Nephron (organoid): Measurements from ENCODE around the gene MIB1.

Source experiments
- H3K27ac Mint-ChIP-seq, 3 experiments: 2 replicates each; pipeline ENCODE4 v1.8.0; 2020; ENCODE audit warnings: mixed read lengths in 3 of 3, mild to moderate bottlenecking in 2 of 3, moderate library complexity in 1 of 3
- H3K27me3 Mint-ChIP-seq: 2 replicates; pipeline ENCODE4 v1.8.0; 2021; ENCODE audit warnings: low read depth, mild to moderate bottlenecking, moderate library complexity, mixed read lengths
- H3K36me3 Mint-ChIP-seq: 2 replicates; pipeline ENCODE4 v1.8.0; 2020; ENCODE audit warnings: low read depth, mixed read lengths
- H3K4me1 Mint-ChIP-seq: 2 replicates; pipeline ENCODE4 v1.8.0; 2020; ENCODE audit warnings: mixed read lengths
- H3K4me3 Mint-ChIP-seq, 3 experiments: 2 replicates each; pipeline ENCODE4 v1.8.0; 2020; ENCODE audit warnings: mild to moderate bottlenecking in 3 of 3, mixed read lengths in 3 of 3, moderate library complexity in 2 of 3
- H3K9me3 Mint-ChIP-seq: 2 replicates; pipeline ENCODE4 v1.8.0; 2020; ENCODE audit warnings: mixed read lengths
- CTCF ChIP-seq, 3 experiments: fragments of 200-600 bp; sonication (generic); IDR thresholded peaks; one replicate each; pipeline ENCODE4 v1.5.0; 2021; ENCODE audit warnings: antibody characterized with exemption in 3 of 3; ENCODE audit not compliant: unreplicated experiment in 3 of 3

The MIB1 gene

GRCh38 chr18:21826641-21827302 lies 86.2 kb downstream of the MIB1 start:
- no peaks in the 10 kb centered on the region for H3K27me3 Mint-ChIP-seq
- H3K9me3 Mint-ChIP-seq, result no peaks in the 10 kb centered on the region
- H3K27ac Mint-ChIP-seq, result peak overlapping the region; percentile 9 to 59 (median 31)
- H3K36me3 Mint-ChIP-seq, result peaks cover 9% of the 10 kb centered on the region
- H3K4me1 Mint-ChIP-seq, result peaks cover 31% of the 10 kb centered on the region
- no peak for TF ChIP-seq CTCF (IDR thresholded peaks at IDR 0.05; ENCODE audit: unreplicated experiment in 3 of 3)
- peak overlapping the region in 2 of 3 experiments; percentile 45 to 77 for H3K4me3 Mint-ChIP-seq

GRCh38 chr18:21830532-21830931 lies 89.9 kb downstream of the MIB1 start:
- no peak for TF ChIP-seq CTCF (IDR thresholded peaks at IDR 0.05; ENCODE audit: unreplicated experiment in 3 of 3)
- Mint-ChIP-seq H3K27me3 (no peaks in the 10 kb centered on the region), H3K36me3 (peaks cover 12% of the 10 kb centered on the region), H3K27ac (peak overlapping the region in 2 of 3 experiments; percentile 71 to 89), H3K4me1 (peaks cover 51% of the 10 kb centered on the region), H3K4me3 (peak overlapping the region; percentile 45 to 89 (median 76)), H3K9me3 (no peaks in the 10 kb centered on the region)

GRCh38 chr18:21831413-21831831 lies 90.8 kb downstream of the MIB1 start:
- TF ChIP-seq CTCF (IDR thresholded peaks at IDR 0.05; ENCODE audit: unreplicated experiment in 3 of 3), result no peak
- peaks cover 42% of the 10 kb centered on the region for H3K4me1 Mint-ChIP-seq
- peak overlapping the region; percentile 54 to 89 (median 76) for H3K4me3 Mint-ChIP-seq
- no peaks in the 10 kb centered on the region for H3K27me3 Mint-ChIP-seq
- H3K27ac Mint-ChIP-seq, result peak overlapping the region; percentile 67 to 89 (median 71)
- peaks cover 12% of the 10 kb centered on the region for H3K36me3 Mint-ChIP-seq
- H3K9me3 Mint-ChIP-seq, result no peaks in the 10 kb centered on the region

GRCh38 chr18:21833604-21834298 lies 93.2 kb downstream of the MIB1 start:
- Mint-ChIP-seq H3K9me3 (no peaks in the 10 kb centered on the region), H3K36me3 (peaks cover 19% of the 10 kb centered on the region), H3K27me3 (no peaks in the 10 kb centered on the region), H3K4me1 (peaks cover 37% of the 10 kb centered on the region), H3K27ac (peak overlapping the region in 2 of 3 experiments; percentile 3 to 26), H3K4me3 (no peak overlapping the region)
- no peak for TF ChIP-seq CTCF (IDR thresholded peaks at IDR 0.05; ENCODE audit: unreplicated experiment in 3 of 3)

- Mint-ChIP-seq H3K27ac (peak overlapping the region in 2 of 3 experiments; percentile 6 to 26), H3K36me3 (peaks cover 24% of the 10 kb centered on the region)
- no peak for TF ChIP-seq CTCF (IDR thresholded peaks at IDR 0.05; ENCODE audit: unreplicated experiment in 3 of 3)
Observed at GRCh38 chr18:21834299-21834660, 93.7 kb downstream of the MIB1 start.

More at GRCh38 chr18:21834299-21834660, 93.7 kb downstream of the MIB1 start:
- H3K4me3 Mint-ChIP-seq, result no peak overlapping the region
- no peaks in the 10 kb centered on the region for H3K9me3 Mint-ChIP-seq
- no peaks in the 10 kb centered on the region for H3K27me3 Mint-ChIP-seq
- peaks cover 37% of the 10 kb centered on the region for H3K4me1 Mint-ChIP-seq
